GM12878 (cell line): ENCODE measurements around the gene PCGF1. TPM values are rescaled to one million over a fixed set of nuclear protein-coding genes. Genes with fewer than 3 reads are reported as not detected.

ENCODE experiments used
- ATAC-seq: fragments of 200-7000 bp; cut with Tn5 transposase; 3 replicates; pipeline ENCODE4 v1.9.1; 2020; ENCODE audit warnings: mild to moderate bottlenecking, moderate library complexity
- BruUV-seq: library from RNA; stranded (reverse); fragments of 400-500 nt; replicated peaks from 2 replicates; lab custom pipeline; 2021; lab: Mats Ljungman, UMichigan
- CTCF ChIA-PET: fragments of 300-600 bp; sonication (Branson Sonifier 250); formaldehyde crosslinking; extraction: SDS; loops from one replicate; lab custom pipeline; 2021; ENCODE audit warnings: inconsistent platforms; lab: Yijun Ruan, JAX
- POLR2A ChIA-PET: fragments of 350-600 bp; formaldehyde crosslinking; extraction: SDS; loops from one replicate; lab custom pipeline; 2021; ENCODE audit warnings: inconsistent platforms; lab: Charles Lee
- RAD21 ChIA-PET: fragments of 300-600 bp; sonication (Branson Sonifier 250); formaldehyde crosslinking; loops from one replicate; lab custom pipeline; 2023; ENCODE audit warnings: antibody characterized with exemption; ENCODE audit not compliant: unreplicated experiment; lab: Charles Lee
- SMC1A ChIA-PET: fragments of 300-600 bp; sonication (Branson Sonifier 250); formaldehyde crosslinking; loops from one replicate; lab custom pipeline; 2023; ENCODE audit not compliant: unreplicated experiment, uncharacterized antibody; lab: Charles Lee
- DNase-seq: peaks from one replicate; pipeline ENCODE4 v3.0.0-alpha.2; 2011; ENCODE audit warnings: low read depth, low spot score
- FAIRE-seq: peaks from 3 replicates; lab custom pipeline; 2011; peaks lifted over from hg19 to GRCh38; lab: Jason Lieb, UNC
- H2AFZ ChIP-seq: 2 replicates; pipeline ENCODE4 v1.6.0; 2011; ENCODE audit warnings: low read depth, low read length, control low read depth; ENCODE audit not compliant: control insufficient read depth
- H3K27ac ChIP-seq: 2 replicates; pipeline ENCODE4 v1.5.1; 2011; ENCODE audit warnings: control low read depth; ENCODE audit not compliant: control insufficient read depth, insufficient read depth
- H3K27me3 ChIP-seq, 2 experiments: replicated peaks in 1 of 2; 2 replicates each; pipeline versions ENCODE4 v1.6.0 to v1.6.1; 2011; ENCODE audit warnings: low read length in 1 of 2; ENCODE audit not compliant: control insufficient read depth in 2 of 2, insufficient read depth in 2 of 2
- H3K36me3 ChIP-seq, 2 experiments: 2 replicates each; pipeline ENCODE4 v1.5.1; 2011; ENCODE audit warnings: low read length in 1 of 2; ENCODE audit not compliant: control insufficient read depth in 2 of 2, insufficient read depth in 2 of 2
- H3K4me1 ChIP-seq: 2 replicates; pipeline ENCODE4 v1.6.1; 2011; ENCODE audit warnings: mild to moderate bottlenecking, low read length, moderate library complexity, mixed read lengths; ENCODE audit not compliant: control insufficient read depth, insufficient read depth
- H3K4me2 ChIP-seq: 2 replicates; pipeline ENCODE4 v1.6.0; 2011; ENCODE audit warnings: control low read depth; ENCODE audit not compliant: control insufficient read depth, insufficient read depth
- H3K4me3 ChIP-seq: fragments of 200-600 bp; sonication (generic); 2 replicates; pipeline ENCODE4 v1.5.1; 2016
- H3K79me2 ChIP-seq: 2 replicates; pipeline ENCODE4 v1.6.0; 2011; ENCODE audit warnings: low read length; ENCODE audit not compliant: control insufficient read depth, insufficient read depth
- H3K9ac ChIP-seq: 2 replicates; pipeline ENCODE4 v1.8.0; 2011; ENCODE audit warnings: low read length, control low read depth, mixed read lengths; ENCODE audit not compliant: control insufficient read depth, insufficient read depth
- H3K9me3 ChIP-seq: replicated peaks from 3 replicates; pipeline ENCODE4 v1.5.1; 2011; ENCODE audit warnings: mild to moderate bottlenecking, low read length; ENCODE audit not compliant: control insufficient read depth, insufficient read depth
- H4K20me1 ChIP-seq: 2 replicates; pipeline ENCODE4 v1.6.0; 2011; ENCODE audit not compliant: control insufficient read depth, insufficient read depth
- ASH2L ChIP-seq: fragments of 300-600, 200-600 bp; sonication (generic); IDR thresholded peaks from 2 replicates; pipeline ENCODE4 v1.6.1; 2017; ENCODE audit warnings: low read depth, mild to moderate bottlenecking, borderline replicate concordance
- EZH2 ChIP-seq: IDR thresholded peaks from 2 replicates; pipeline ENCODE4 v1.6.1; 2012; ENCODE audit warnings: low read depth, mild to moderate bottlenecking, control low read depth, inconsistent platforms, low read length, borderline replicate concordance; ENCODE audit not compliant: control insufficient read depth
- FOXM1 ChIP-seq: IDR thresholded peaks from 2 replicates; pipeline ENCODE4 v1.6.1; 2012; ENCODE audit warnings: low read depth, mild to moderate bottlenecking, inconsistent platforms, low read length, moderate library complexity
- JUNB ChIP-seq: IDR thresholded peaks from 2 replicates; pipeline ENCODE4 v1.6.1; 2016; ENCODE audit warnings: antibody characterized with exemption, mild to moderate bottlenecking
- KDM1A ChIP-seq: fragments of 200-600 bp; sonication (generic); IDR thresholded peaks from 2 replicates; pipeline ENCODE4 v1.6.1; 2016; ENCODE audit warnings: borderline replicate concordance
- MEF2A ChIP-seq: IDR thresholded peaks from 2 replicates; pipeline ENCODE4 v1.6.1; 2011; ENCODE audit warnings: low read depth, mild to moderate bottlenecking, low read length, moderate library complexity; ENCODE audit not compliant: insufficient read depth
- MXI1 ChIP-seq: fragments of 150-350 bp; IDR thresholded peaks from 2 replicates; pipeline ENCODE4 v1.6.1; 2011; ENCODE audit warnings: low read depth, mild to moderate bottlenecking, inconsistent platforms, low read length, improper control_type of control experiment
- NFIC ChIP-seq: IDR thresholded peaks from 2 replicates; pipeline ENCODE4 v1.6.1; 2012; ENCODE audit warnings: low read depth, mild to moderate bottlenecking, inconsistent platforms, low read length, moderate library complexity
- NRF1 ChIP-seq: conservative IDR thresholded peaks from 2 replicates; pipeline ENCODE4 v1.6.1; 2011; ENCODE audit warnings: mild to moderate bottlenecking, low read depth, low read length, improper control_type of control experiment
- RB1 ChIP-seq: fragments of 450-650 bp; formaldehyde crosslinking; IDR thresholded peaks from 2 replicates; pipeline ENCODE4 v1.6.1; 2017; ENCODE audit warnings: mild to moderate bottlenecking, borderline replicate concordance
- RBBP5 ChIP-seq: fragments of 200-600 bp; sonication (generic); conservative IDR thresholded peaks from 2 replicates; pipeline ENCODE4 v1.6.1; 2016
- SRF ChIP-seq, 2 experiments: IDR thresholded peaks; 2 replicates each; pipeline ENCODE4 v1.6.1; 2011; ENCODE audit warnings: low read depth in 2 of 2, low read length in 2 of 2, mild to moderate bottlenecking in 1 of 2, moderate library complexity in 1 of 2
- TARDBP ChIP-seq: IDR thresholded peaks from 2 replicates; pipeline ENCODE4 v1.6.1; 2016; ENCODE audit warnings: borderline replicate concordance
- YY1 ChIP-seq: IDR thresholded peaks from 2 replicates; pipeline ENCODE4 v1.6.1; 2011; ENCODE audit warnings: low read depth, mild to moderate bottlenecking, low read length
- WGBS: methylation state at CpG from one replicate; pipeline ENCODE4 v1.1.6; 2016; ENCODE audit warnings: low lambda C conversion rate; ENCODE audit not compliant: insufficient replicate concordance, insufficient coverage; ENCODE audit errors: missing lambda C conversion rate; 5-methylcytosine and 5-hydroxymethylcytosine counted together
- in situ Hi-C: fragments of 300-500 bp; cut with MboI; formaldehyde crosslinking; loops from 9 replicates; pipeline ENCODE4 v1.14.3; 2018; ENCODE audit warnings: mixed read lengths
- intact Hi-C: fragments of 100-400 bp; cut with micrococcal nuclease; formaldehyde crosslinking; loops from one replicate; pipeline ENCODE4 v1.14.2; 2022; ENCODE audit not compliant: unreplicated experiment
- polyA plus RNA-seq, 11 experiments: library from polyadenylated mRNA; depleted of rRNA in 4 of 11; unstranded in 6 of 11; stranded (reverse) in 5 of 11; fragments of >200 nt; fragmentation: Nextera tagmentation in 4 of 11; fragmentation: Illumina TruSeq in 1 of 11; extraction: Ambion mirVana in 4 of 11; extraction: Trizol in 1 of 11; gene quantifications; 1 replicate in 1 of 11; 2 replicates in 10 of 11; pipeline versions ENCODE4 v1.2.1 to v1.2.3, GENCODE V29; 2011 to 2016; ENCODE audit warnings: inconsistent platforms in 2 of 11, missing spikeins in 2 of 11, low read depth in 1 of 11
- total RNA-seq, 4 experiments: library from RNA; depleted of rRNA in 3 of 4; stranded (reverse); fragments of >200 nt in 3 of 4; fragmentation: Illumina TruSeq in 1 of 4; extraction: Trizol in 1 of 4; gene quantifications; 2 replicates each; pipeline versions ENCODE4 v1.2.1 to v1.2.3, GENCODE V29; 2013 to 2021
- TF ChIP-seq, protein P1 (sequence below): IDR thresholded peaks from 2 replicates; pipeline ENCODE4 v1.6.1; 2012; ENCODE audit warnings: low read length, inconsistent platforms
- TF ChIP-seq, protein P2 (sequence below): fragments of 450-650 bp; IDR thresholded peaks from 2 replicates; pipeline ENCODE4 v1.6.1; 2014; ENCODE audit warnings: mild to moderate bottlenecking
- TF ChIP-seq, protein P3 (sequence below): fragments of 450-650 bp; formaldehyde crosslinking; IDR thresholded peaks from 2 replicates; pipeline ENCODE4 v1.4.0; 2022; ENCODE audit warnings: mild to moderate bottlenecking, moderate library complexity
- TF ChIP-seq, protein P4 (sequence below): IDR thresholded peaks from 2 replicates; pipeline ENCODE4 v1.6.1; 2011; ENCODE audit warnings: mild to moderate bottlenecking, low read depth, low read length, moderate library complexity; ENCODE audit not compliant: insufficient replicate concordance

PCGF1 gene
- total and polyA plus RNA-seq, 10 of the 15 experiments (the other 5 are each of a cell fraction or from before 2014, with no cell fraction given), result 23.1 to 50.8 (median 27.4) TPM

DNA sequence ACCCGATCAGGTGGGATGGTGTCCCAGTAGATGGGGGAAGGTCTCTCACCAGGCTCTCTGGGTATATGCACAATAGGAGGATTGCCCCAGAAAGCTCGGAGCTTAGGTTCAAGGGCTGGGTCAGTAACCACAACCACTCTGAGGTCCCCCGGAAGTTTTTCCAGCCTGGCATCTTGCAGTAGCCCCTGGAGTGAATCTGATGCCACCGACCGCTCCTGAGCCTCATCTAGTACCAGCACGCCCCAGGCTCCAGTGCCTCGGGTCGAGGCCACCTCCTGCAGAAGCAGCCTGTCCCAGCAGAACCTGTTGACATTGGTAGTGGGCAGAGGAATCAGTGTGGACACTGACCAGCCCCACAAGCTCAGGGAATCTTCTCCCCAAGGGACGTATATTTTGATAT is 16.5 kb upstream of the PCGF1 start:
- no peaks in the 10 kb centered on the region for H3K27me3 ChIP-seq
- ChIA-PET RAD21 (no interaction called here), POLR2A (no interaction called here), SMC1A (no interaction called here), CTCF (no interaction called here)
- H3K4me3 ChIP-seq, result no peak overlapping the region
- H3K27ac ChIP-seq, result no peak overlapping the region
- BruUV-seq, result no TSS peak
- no peaks in the 10 kb centered on the region for H4K20me1 ChIP-seq
- intact Hi-C loops (no loop called here), in situ Hi-C loops (no loop called here)
- peaks cover 18% of the 10 kb centered on the region for H3K79me2 ChIP-seq
- H3K4me2 ChIP-seq, result no peak overlapping the region
- DNase-seq, result no peak
- WGBS, result 84% methylated on average over 9 of the region's 9 CpGs
- TF ChIP-seq SRF (IDR thresholded peaks at IDR 0.05; ENCODE audit: low read depth in 2 of 2, low read length in 2 of 2), result no peak
- TF ChIP-seq ASH2L, result no peak
- TF ChIP-seq MEF2A, result no peak
- TF ChIP-seq KDM1A, result no peak
- TF ChIP-seq, protein P1, sequence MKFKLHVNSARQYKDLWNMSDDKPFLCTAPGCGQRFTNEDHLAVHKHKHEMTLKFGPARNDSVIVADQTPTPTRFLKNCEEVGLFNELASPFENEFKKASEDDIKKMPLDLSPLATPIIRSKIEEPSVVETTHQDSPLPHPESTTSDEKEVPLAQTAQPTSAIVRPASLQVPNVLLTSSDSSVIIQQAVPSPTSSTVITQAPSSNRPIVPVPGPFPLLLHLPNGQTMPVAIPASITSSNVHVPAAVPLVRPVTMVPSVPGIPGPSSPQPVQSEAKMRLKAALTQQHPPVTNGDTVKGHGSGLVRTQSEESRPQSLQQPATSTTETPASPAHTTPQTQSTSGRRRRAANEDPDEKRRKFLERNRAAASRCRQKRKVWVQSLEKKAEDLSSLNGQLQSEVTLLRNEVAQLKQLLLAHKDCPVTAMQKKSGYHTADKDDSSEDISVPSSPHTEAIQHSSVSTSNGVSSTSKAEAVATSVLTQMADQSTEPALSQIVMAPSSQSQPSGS, result no peak
- TF ChIP-seq EZH2, result no peak
- no peak for TF ChIP-seq JUNB
- no peak for TF ChIP-seq NRF1
- TF ChIP-seq RB1, result no peak
- no peak for TF ChIP-seq NFIC
- no peak for TF ChIP-seq RBBP5
- TF ChIP-seq TARDBP, result no peak
- no peak for TF ChIP-seq MXI1
- TF ChIP-seq, protein P2, sequence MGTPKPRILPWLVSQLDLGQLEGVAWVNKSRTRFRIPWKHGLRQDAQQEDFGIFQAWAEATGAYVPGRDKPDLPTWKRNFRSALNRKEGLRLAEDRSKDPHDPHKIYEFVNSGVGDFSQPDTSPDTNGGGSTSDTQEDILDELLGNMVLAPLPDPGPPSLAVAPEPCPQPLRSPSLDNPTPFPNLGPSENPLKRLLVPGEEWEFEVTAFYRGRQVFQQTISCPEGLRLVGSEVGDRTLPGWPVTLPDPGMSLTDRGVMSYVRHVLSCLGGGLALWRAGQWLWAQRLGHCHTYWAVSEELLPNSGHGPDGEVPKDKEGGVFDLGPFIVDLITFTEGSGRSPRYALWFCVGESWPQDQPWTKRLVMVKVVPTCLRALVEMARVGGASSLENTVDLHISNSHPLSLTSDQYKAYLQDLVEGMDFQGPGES, result no peak
- TF ChIP-seq FOXM1, result no peak
- TF ChIP-seq, protein P3, sequence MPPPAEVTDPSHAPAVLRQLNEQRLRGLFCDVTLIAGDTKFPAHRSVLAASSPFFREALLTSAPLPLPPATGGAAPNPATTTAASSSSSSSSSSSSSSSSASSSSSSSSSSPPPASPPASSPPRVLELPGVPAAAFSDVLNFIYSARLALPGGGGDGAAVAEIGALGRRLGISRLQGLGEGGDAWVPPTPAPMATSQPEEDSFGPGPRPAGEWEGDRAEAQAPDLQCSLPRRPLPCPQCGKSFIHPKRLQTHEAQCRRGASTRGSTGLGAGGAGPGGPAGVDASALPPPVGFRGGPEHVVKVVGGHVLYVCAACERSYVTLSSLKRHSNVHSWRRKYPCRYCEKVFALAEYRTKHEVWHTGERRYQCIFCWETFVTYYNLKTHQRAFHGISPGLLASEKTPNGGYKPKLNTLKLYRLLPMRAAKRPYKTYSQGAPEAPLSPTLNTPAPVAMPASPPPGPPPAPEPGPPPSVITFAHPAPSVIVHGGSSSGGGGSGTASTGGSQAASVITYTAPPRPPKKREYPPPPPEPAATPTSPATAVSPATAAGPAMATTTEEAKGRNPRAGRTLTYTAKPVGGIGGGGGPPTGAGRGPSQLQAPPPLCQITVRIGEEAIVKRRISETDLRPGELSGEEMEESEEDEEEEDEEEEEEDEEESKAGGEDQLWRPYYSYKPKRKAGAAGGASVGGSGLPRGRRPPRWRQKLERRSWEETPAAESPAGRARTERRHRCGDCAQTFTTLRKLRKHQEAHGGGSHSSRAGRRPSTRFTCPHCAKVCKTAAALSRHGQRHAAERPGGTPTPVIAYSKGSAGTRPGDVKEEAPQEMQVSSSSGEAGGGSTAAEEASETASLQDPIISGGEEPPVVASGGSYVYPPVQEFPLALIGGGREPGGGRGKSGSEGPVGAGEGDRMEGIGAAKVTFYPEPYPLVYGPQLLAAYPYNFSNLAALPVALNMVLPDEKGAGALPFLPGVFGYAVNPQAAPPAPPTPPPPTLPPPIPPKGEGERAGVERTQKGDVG, result no peak
- no peak for TF ChIP-seq YY1
- TF ChIP-seq, protein P4, sequence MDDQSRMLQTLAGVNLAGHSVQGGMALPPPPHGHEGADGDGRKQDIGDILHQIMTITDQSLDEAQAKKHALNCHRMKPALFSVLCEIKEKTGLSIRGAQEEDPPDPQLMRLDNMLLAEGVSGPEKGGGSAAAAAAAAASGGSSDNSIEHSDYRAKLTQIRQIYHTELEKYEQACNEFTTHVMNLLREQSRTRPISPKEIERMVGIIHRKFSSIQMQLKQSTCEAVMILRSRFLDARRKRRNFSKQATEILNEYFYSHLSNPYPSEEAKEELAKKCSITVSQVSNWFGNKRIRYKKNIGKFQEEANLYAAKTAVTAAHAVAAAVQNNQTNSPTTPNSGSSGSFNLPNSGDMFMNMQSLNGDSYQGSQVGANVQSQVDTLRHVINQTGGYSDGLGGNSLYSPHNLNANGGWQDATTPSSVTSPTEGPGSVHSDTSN, result no peak
- H3K36me3 ChIP-seq, result peaks cover 12 to 17% of the 10 kb centered on the region in 2 experiments
- H2AFZ ChIP-seq, result no peak overlapping the region
- no peak for ATAC-seq
- H3K9ac ChIP-seq, result no peak overlapping the region
- no peaks in the 10 kb centered on the region for H3K9me3 ChIP-seq
- H3K4me1 ChIP-seq, result peaks cover 21% of the 10 kb centered on the region
- FAIRE-seq, result no peak
